B cell (primary cell): Measurements from ENCODE around the gene ATP10A.

ENCODE experiments used
- EZH2 ChIP-seq: IDR thresholded peaks from 2 replicates; pipeline ENCODE4 v1.6.1; 2012; ENCODE audit warnings: borderline replicate concordance, low read depth, mild to moderate bottlenecking, moderate library complexity, low read length; ENCODE audit not compliant: insufficient read depth, poor library complexity, severe bottlenecking
- TF ChIP-seq, protein P1 (sequence below): fragments of 200-600 bp; IDR thresholded peaks from one replicate; pipeline ENCODE4 v1.8.0; 2022; ENCODE audit warnings: antibody characterized with exemption, mild to moderate bottlenecking

GRCh38 chr15:25663515-25663914, 199.6 kb downstream of the ATP10A start:
- TF ChIP-seq, protein P1, sequence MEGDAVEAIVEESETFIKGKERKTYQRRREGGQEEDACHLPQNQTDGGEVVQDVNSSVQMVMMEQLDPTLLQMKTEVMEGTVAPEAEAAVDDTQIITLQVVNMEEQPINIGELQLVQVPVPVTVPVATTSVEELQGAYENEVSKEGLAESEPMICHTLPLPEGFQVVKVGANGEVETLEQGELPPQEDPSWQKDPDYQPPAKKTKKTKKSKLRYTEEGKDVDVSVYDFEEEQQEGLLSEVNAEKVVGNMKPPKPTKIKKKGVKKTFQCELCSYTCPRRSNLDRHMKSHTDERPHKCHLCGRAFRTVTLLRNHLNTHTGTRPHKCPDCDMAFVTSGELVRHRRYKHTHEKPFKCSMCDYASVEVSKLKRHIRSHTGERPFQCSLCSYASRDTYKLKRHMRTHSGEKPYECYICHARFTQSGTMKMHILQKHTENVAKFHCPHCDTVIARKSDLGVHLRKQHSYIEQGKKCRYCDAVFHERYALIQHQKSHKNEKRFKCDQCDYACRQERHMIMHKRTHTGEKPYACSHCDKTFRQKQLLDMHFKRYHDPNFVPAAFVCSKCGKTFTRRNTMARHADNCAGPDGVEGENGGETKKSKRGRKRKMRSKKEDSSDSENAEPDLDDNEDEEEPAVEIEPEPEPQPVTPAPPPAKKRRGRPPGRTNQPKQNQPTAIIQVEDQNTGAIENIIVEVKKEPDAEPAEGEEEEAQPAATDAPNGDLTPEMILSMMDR, result no peak
- no peak for TF ChIP-seq EZH2
